ENCODE results near the gene CKAP2L.

DNA sequence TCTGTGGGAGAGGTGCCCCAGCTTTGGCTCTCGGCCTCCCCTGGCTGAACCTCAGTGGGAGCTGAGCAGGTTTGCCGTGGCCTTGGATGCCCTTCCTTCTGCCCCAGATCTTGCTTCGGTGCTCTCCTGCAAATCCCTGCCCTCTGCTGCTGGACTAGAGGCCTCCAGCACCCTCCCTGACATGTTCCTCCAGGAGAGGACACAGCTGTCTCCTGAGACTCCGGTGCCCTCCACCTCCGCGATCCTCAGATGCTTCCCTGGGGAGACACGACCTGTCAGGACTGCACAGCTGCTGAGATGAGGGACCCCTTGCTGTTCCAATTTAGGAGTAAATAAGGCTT lies 50.9 kb downstream of the CKAP2L start:
- TF ChIP-seq, protein P1, sequence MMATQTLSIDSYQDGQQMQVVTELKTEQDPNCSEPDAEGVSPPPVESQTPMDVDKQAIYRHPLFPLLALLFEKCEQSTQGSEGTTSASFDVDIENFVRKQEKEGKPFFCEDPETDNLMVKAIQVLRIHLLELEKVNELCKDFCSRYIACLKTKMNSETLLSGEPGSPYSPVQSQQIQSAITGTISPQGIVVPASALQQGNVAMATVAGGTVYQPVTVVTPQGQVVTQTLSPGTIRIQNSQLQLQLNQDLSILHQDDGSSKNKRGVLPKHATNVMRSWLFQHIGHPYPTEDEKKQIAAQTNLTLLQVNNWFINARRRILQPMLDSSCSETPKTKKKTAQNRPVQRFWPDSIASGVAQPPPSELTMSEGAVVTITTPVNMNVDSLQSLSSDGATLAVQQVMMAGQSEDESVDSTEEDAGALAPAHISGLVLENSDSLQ (IDR thresholded peaks at IDR 0.05), result no peak
- TF ChIP-seq L3MBTL2 (conservative IDR thresholded peaks at IDR 0.05) (no peak), BHLHE40 (IDR thresholded peaks at IDR 0.05; ENCODE audit: borderline replicate concordance) (no peak), FOXK2 (IDR thresholded peaks at IDR 0.05) (no peak), SP1 (IDR thresholded peaks at IDR 0.05) (no peak), FOXA1 (IDR thresholded peaks at IDR 0.05) (no peak)
